ENCODE results near the gene MGLL. TPM values are rescaled to one million over a fixed set of nuclear protein-coding genes. Genes with fewer than 3 reads are reported as not detected.
A peak's percentile ranks its signal among the peaks of the same experiment; 100 is the strongest.

The MGLL gene
- total RNA-seq, 3 donors from 2014 or later = 25.8 to 79.5 (median 30.2) TPM

DNA sequence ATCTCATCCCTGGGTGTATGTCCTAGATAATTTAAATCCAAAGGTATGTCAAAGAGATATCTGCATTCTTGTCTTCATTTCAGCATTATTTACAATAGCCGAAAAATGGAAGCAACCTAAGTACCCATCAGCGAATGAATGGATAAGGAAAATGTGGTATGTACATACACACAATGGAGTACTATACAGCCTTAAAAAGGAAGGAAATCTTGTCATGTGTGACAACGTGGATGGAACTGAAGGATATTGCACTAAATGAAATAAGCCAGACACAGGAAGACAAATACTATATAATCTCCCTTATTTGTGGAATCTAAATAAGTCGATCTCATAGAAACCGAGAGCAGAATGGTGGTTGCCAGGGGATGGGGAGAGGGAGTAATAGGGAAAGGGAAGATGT, 16.8 kb upstream of the MGLL start:
- H3K27me3 ChIP-seq = no peaks in the 10 kb centered on the region
- no peaks in the 10 kb centered on the region for H3K36me3 ChIP-seq
- H3K27ac ChIP-seq = no peak overlapping the region
- H3K4me3 ChIP-seq = no peak overlapping the region
- TF ChIP-seq, protein P1, sequence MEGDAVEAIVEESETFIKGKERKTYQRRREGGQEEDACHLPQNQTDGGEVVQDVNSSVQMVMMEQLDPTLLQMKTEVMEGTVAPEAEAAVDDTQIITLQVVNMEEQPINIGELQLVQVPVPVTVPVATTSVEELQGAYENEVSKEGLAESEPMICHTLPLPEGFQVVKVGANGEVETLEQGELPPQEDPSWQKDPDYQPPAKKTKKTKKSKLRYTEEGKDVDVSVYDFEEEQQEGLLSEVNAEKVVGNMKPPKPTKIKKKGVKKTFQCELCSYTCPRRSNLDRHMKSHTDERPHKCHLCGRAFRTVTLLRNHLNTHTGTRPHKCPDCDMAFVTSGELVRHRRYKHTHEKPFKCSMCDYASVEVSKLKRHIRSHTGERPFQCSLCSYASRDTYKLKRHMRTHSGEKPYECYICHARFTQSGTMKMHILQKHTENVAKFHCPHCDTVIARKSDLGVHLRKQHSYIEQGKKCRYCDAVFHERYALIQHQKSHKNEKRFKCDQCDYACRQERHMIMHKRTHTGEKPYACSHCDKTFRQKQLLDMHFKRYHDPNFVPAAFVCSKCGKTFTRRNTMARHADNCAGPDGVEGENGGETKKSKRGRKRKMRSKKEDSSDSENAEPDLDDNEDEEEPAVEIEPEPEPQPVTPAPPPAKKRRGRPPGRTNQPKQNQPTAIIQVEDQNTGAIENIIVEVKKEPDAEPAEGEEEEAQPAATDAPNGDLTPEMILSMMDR (IDR thresholded peaks at IDR 0.05) = no peak
- TF ChIP-seq POLR2A (IDR thresholded peaks at IDR 0.05) (no peak), POLR2AphosphoS5 (IDR thresholded peaks at IDR 0.05) (no peak)
- no peak for DNase-seq (ENCODE audit: low spot score in 2 of 2)
- H3K9me3 ChIP-seq = no peaks in the 10 kb centered on the region
- H3K4me1 ChIP-seq = no peaks in the 10 kb centered on the region
- intact Hi-C loops (cut with DNase I; ENCODE audit: low total_unique reads) = no loop called here

DNA sequence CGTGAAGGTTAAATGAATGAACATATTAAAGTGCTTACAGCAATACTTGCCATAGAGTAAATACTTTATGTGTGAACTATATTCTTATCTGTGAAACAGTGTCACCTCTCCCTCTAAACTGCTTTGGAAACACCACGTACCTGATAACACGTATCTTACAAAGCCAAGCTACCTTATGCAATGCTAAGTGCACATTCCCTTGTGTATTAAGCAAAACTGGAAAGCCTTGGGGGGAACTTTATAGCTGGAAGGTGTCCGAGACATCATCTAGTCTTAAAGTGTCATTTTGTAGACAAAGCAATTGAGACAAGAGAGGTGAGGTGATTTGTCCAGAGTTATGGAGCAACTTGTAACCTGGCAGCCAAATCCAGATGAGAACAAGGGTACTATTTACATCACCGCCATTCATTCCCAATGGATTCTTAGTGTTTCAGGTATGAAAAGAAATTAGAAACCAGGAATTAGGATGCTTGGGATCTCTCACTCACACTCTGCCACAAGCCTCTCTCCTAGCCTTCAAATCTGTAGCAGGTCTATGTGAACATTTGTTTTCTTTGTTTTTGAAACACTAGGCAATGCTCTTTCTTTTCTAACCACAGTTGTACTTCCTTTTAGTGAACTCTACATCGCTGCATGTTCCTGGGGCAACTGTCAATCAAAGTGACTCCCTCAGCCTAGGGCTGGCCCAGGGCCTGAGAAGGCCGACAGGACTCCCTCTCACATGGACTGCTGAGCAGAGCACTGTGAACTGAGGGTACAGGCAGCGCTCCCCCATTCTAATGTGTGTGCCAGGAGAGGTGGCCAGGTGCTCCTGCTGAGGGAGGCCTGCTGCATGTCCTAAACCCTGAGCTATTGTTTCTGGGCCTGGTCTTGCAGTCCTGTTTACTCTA, 13.9 kb upstream of the MGLL start:
- no peak overlapping the region for H3K27ac ChIP-seq
- no peaks in the 10 kb centered on the region for H3K9me3 ChIP-seq
- no peaks in the 10 kb centered on the region for H3K4me1 ChIP-seq
- DNase-seq (ENCODE audit: low spot score in 2 of 2) = no peak
- H3K36me3 ChIP-seq = no peaks in the 10 kb centered on the region
- TF ChIP-seq POLR2A (IDR thresholded peaks at IDR 0.05) (no peak), POLR2AphosphoS5 (IDR thresholded peaks at IDR 0.05) (no peak)
- TF ChIP-seq, protein P1 (IDR thresholded peaks at IDR 0.05) = no peak
- no peaks in the 10 kb centered on the region for H3K27me3 ChIP-seq
- intact Hi-C loops (cut with DNase I; ENCODE audit: low total_unique reads) = no loop called here
- H3K4me3 ChIP-seq = no peak overlapping the region

DNA sequence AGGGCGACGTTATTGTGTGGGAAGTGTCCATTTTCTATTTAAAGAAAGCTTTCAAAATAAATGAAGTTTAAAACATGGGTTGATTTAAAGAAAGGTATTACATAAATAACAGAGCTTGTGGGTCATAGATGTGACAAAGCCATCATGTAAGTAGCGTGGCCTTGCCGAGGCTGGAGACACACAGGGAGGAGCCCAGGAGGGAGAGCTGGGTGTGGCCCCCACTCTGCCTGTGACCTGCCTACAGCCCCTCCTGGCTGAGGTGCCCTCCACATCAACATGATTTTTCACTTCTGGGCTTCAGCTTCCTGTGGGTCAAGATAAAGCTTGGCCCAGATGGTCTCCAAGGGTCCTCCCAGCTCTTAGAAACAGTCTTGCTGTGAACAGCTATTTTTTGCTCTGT, 12.5 kb upstream of the MGLL start:
- Histone ChIP-seq H3K9me3 (peaks cover 0 to 6% of the 10 kb centered on the region in 2 donors), H3K4me3 (no peak overlapping the region), H3K4me1 (no peaks in the 10 kb centered on the region), H3K36me3 (no peaks in the 10 kb centered on the region), H3K27me3 (no peaks in the 10 kb centered on the region), H3K27ac (no peak overlapping the region)
- no peak for DNase-seq (ENCODE audit: low spot score in 2 of 2)
- intact Hi-C loops (cut with DNase I; ENCODE audit: low total_unique reads) = no loop called here
- TF ChIP-seq, protein P1 (IDR thresholded peaks at IDR 0.05) = no peak
- TF ChIP-seq POLR2A (IDR thresholded peaks at IDR 0.05) (no peak), POLR2AphosphoS5 (IDR thresholded peaks at IDR 0.05) (no peak)

DNA sequence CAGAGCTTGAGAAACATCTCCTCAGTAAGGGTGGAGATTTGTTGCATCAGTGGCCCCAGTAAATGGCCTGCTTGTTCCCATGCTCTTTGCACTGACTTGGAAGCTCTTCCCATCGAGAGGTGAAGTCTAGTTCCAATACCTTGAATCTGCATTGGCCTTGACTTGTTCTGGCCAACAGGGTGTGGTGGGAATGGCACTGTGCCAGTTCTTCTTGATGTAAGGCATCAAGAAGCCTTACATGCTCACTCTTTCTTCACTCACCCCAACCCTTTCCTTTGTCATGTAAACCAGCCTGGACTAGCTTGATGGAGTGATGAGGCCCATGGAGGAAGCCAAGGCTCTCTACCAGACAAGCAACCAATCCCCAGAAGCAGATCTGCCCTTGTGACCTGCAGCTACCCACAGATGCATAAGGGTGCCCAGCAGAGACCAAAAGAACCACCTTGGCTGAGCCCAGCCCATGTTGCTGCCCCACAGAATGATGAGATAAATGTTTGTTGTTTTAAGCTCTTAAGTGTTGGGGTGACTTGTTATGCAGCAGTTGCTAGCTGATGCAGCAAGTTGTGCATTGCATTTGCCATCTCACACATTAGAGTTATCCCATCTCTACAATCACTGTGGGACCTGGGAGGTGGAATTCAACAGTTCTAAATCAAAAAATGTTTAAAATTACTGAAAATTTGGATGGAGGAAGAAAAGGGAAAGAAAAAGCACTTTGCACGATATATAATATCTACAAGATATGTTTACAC, 11.1 kb upstream of the MGLL start:
- TF ChIP-seq POLR2A (IDR thresholded peaks at IDR 0.05) (no peak), POLR2AphosphoS5 (IDR thresholded peaks at IDR 0.05) (no peak)
- TF ChIP-seq, protein P1 (IDR thresholded peaks at IDR 0.05) = no peak
- Histone ChIP-seq H3K36me3 (no peaks in the 10 kb centered on the region), H3K9me3 (peaks cover 0 to 15% of the 10 kb centered on the region in 2 donors), H3K27me3 (no peaks in the 10 kb centered on the region), H3K4me3 (no peak overlapping the region), H3K4me1 (no peaks in the 10 kb centered on the region), H3K27ac (no peak overlapping the region)
- intact Hi-C loops (cut with DNase I; ENCODE audit: low total_unique reads) = no loop called here
- DNase-seq (ENCODE audit: low spot score in 2 of 2) = no peak

DNA sequence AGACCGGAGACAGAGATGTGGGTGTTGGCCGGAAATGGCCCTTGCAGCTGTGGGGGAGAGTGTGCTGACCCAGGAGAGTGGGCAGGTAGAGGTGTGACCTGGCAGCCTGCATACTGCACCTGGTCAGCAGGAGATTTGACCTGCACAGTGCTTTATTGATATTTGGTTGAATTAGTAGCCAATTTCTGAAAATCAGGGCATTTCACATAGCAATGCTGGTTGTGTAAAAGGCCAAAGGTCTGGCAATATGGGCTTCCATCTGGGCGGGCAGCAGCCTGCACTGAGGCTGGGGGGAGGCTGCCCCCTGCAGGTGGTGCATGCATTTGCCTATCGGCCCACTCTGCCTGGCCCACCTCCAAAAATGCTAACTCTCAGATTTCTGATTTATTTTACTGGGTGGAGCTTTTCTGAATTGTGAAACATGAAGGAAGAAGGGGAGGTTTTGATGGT, 9.4 kb upstream of the MGLL start:
- Histone ChIP-seq H3K4me3 (no peak overlapping the region), H3K27ac (no peak overlapping the region), H3K4me1 (no peaks in the 10 kb centered on the region), H3K9me3 (peaks cover 0 to 15% of the 10 kb centered on the region in 2 donors), H3K27me3 (no peaks in the 10 kb centered on the region), H3K36me3 (no peaks in the 10 kb centered on the region)
- intact Hi-C loops (cut with DNase I; ENCODE audit: low total_unique reads) = no loop called here
- TF ChIP-seq, protein P1 (IDR thresholded peaks at IDR 0.05) = peak in 2 of 3 donors; percentile 40 to 51
- TF ChIP-seq POLR2AphosphoS5 (IDR thresholded peaks at IDR 0.05) = no peak
- TF ChIP-seq POLR2A (IDR thresholded peaks at IDR 0.05) = no peak
- DNase-seq (ENCODE audit: low spot score in 2 of 2) = no peak

Measured in breast epithelium (tissue), 4 donors.